ENCODE data around the gene ZNF574.

Gene ZNF574

GRCh38 chr19:42053037-42053935 lies 22.7 kb upstream of the ZNF574 start:
- in situ Hi-C loops (cut with HindIII; ENCODE audit: low pct_ligation_motif_present, low pct_unique_long_range_greater_than_20kb, low sequenced_read_pairs), result no loop called here
- DNase-seq, result no peak

GRCh38 chr19:42054205-42054604 lies 21.8 kb upstream of the ZNF574 start:
- in situ Hi-C loops (cut with HindIII; ENCODE audit: low pct_ligation_motif_present, low pct_unique_long_range_greater_than_20kb, low sequenced_read_pairs), result no loop called here

GRCh38 chr19:42057846-42058245 lies 18.1 kb upstream of the ZNF574 start:
- in situ Hi-C loops (cut with HindIII; ENCODE audit: low pct_ligation_motif_present, low pct_unique_long_range_greater_than_20kb, low sequenced_read_pairs), result no loop called here
- no peak for DNase-seq

More at GRCh38 chr19:42054205-42054604, 21.8 kb upstream of the ZNF574 start:
- no peak for DNase-seq

GRCh38 chr19:42059196-42059595 lies 16.8 kb upstream of the ZNF574 start:
- no peak for DNase-seq
- in situ Hi-C loops (cut with HindIII; ENCODE audit: low pct_ligation_motif_present, low pct_unique_long_range_greater_than_20kb, low sequenced_read_pairs), result no loop called here

- no peak for DNase-seq
Measured at GRCh38 chr19:42060117-42060516, 15.8 kb upstream of the ZNF574 start.

GRCh38 chr19:42062381-42062780 lies 13.6 kb upstream of the ZNF574 start:
- in situ Hi-C loops (cut with HindIII; ENCODE audit: low pct_ligation_motif_present, low pct_unique_long_range_greater_than_20kb, low sequenced_read_pairs), result no loop called here
- no peak for DNase-seq

More at GRCh38 chr19:42060117-42060516, 15.8 kb upstream of the ZNF574 start:
- in situ Hi-C loops (cut with HindIII; ENCODE audit: low pct_ligation_motif_present, low pct_unique_long_range_greater_than_20kb, low sequenced_read_pairs), result no loop called here

- DNase-seq, result no peak
- in situ Hi-C loops (cut with HindIII; ENCODE audit: low pct_ligation_motif_present, low pct_unique_long_range_greater_than_20kb, low sequenced_read_pairs), result no loop called here
Measured at GRCh38 chr19:42064432-42064831, 11.5 kb upstream of the ZNF574 start.

GRCh38 chr19:42065051-42065450 lies 10.9 kb upstream of the ZNF574 start:
- no peak for DNase-seq
- in situ Hi-C loops (cut with HindIII; ENCODE audit: low pct_ligation_motif_present, low pct_unique_long_range_greater_than_20kb, low sequenced_read_pairs), result no loop called here

GRCh38 chr19:42065511-42065910 lies 10.5 kb upstream of the ZNF574 start:
- DNase-seq, result no peak
- in situ Hi-C loops (cut with HindIII; ENCODE audit: low pct_ligation_motif_present, low pct_unique_long_range_greater_than_20kb, low sequenced_read_pairs), result no loop called here

- in situ Hi-C loops (cut with HindIII; ENCODE audit: low pct_ligation_motif_present, low pct_unique_long_range_greater_than_20kb, low sequenced_read_pairs), result no loop called here
- DNase-seq, result no peak
Measured at GRCh38 chr19:42066075-42066754, 9.8 kb upstream of the ZNF574 start.

GRCh38 chr19:42067315-42067888 lies 8.6 kb upstream of the ZNF574 start:
- DNase-seq, result no peak
- in situ Hi-C loops (cut with HindIII; ENCODE audit: low pct_ligation_motif_present, low pct_unique_long_range_greater_than_20kb, low sequenced_read_pairs), result no loop called here

GRCh38 chr19:42068361-42068755 lies 7.6 kb upstream of the ZNF574 start:
- in situ Hi-C loops (cut with HindIII; ENCODE audit: low pct_ligation_motif_present, low pct_unique_long_range_greater_than_20kb, low sequenced_read_pairs), result no loop called here
- no peak for DNase-seq

- no peak for DNase-seq
- in situ Hi-C loops (cut with HindIII; ENCODE audit: low pct_ligation_motif_present, low pct_unique_long_range_greater_than_20kb, low sequenced_read_pairs), result no loop called here
Measured at GRCh38 chr19:42068756-42069571, 7.0 kb upstream of the ZNF574 start.

- no peak for DNase-seq
- in situ Hi-C loops (cut with HindIII; ENCODE audit: low pct_ligation_motif_present, low pct_unique_long_range_greater_than_20kb, low sequenced_read_pairs), result no loop called here
Measured at GRCh38 chr19:42069619-42070351, 6.2 kb upstream of the ZNF574 start, which contains the start of gene GRIK5. TSS of gene GRIK5 (minus strand) at chr19:42070206. CDS start at chr19:42065770, 4,436 bp downstream.

- in situ Hi-C loops (cut with HindIII; ENCODE audit: low pct_ligation_motif_present, low pct_unique_long_range_greater_than_20kb, low sequenced_read_pairs), result no loop called here
- no peak for DNase-seq
Measured at GRCh38 chr19:42071247-42071646, 4.7 kb upstream of the ZNF574 start.

GRCh38 chr19:42074513-42075363 lies 1.2 kb upstream of the ZNF574 start:
- in situ Hi-C loops (cut with HindIII; ENCODE audit: low pct_ligation_motif_present, low pct_unique_long_range_greater_than_20kb, low sequenced_read_pairs), result no loop called here
- peak; percentile 29 for DNase-seq

- DNase-seq, result no peak
- in situ Hi-C loops (cut with HindIII; ENCODE audit: low pct_ligation_motif_present, low pct_unique_long_range_greater_than_20kb, low sequenced_read_pairs), result no loop called here
Measured at GRCh38 chr19:42075364-42075615, 676 bp upstream of the ZNF574 start.
